GM23338 (cell line): Measurements from ENCODE around the gene EPPIN.

Experiments
- CREB1 ChIP-seq: fragments of 250-450 bp; sonication (Bioruptor Pico); IDR thresholded peaks from 2 replicates; pipeline ENCODE4 v1.5.0; 2020; ENCODE audit warnings: low read depth, mild to moderate bottlenecking, moderate library complexity
- ETS1 ChIP-seq: IDR thresholded peaks from 2 replicates; pipeline ENCODE4 v1.6.1; 2016; ENCODE audit warnings: antibody characterized with exemption
- EZH2 ChIP-seq: fragments of 200-600 bp; sonication (generic); IDR thresholded peaks from one replicate; pipeline ENCODE4 v1.8.0; 2017; ENCODE audit warnings: antibody characterized with exemption, mild to moderate bottlenecking, low read depth; ENCODE audit not compliant: unreplicated experiment
- EZH2phosphoT487 ChIP-seq: fragments of 200-600 bp; sonication (generic); IDR thresholded peaks from one replicate; pipeline ENCODE4 v1.8.1; 2018; ENCODE audit warnings: antibody characterized with exemption; ENCODE audit not compliant: unreplicated experiment
- TF ChIP-seq, protein P1 (sequence below), 2 experiments: fragments of 200-600 bp in 1 of 2; sonication (generic) in 1 of 2; conservative IDR thresholded peaks; 2 replicates each; pipeline versions ENCODE4 v1.5.1 to v1.6.1; 2016 to 2017; ENCODE audit warnings: antibody characterized with exemption in 2 of 2, low read depth in 2 of 2, mild to moderate bottlenecking in 2 of 2, moderate library complexity in 1 of 2

GRCh38 chr20:45507011-45507820 lies 40.0 kb downstream of the EPPIN start:
- TF ChIP-seq EZH2 (no peak), EZH2phosphoT487 (no peak), ETS1 (no peak), CREB1 (CRISPR knock-in tag) (no peak)
- TF ChIP-seq, protein P1, sequence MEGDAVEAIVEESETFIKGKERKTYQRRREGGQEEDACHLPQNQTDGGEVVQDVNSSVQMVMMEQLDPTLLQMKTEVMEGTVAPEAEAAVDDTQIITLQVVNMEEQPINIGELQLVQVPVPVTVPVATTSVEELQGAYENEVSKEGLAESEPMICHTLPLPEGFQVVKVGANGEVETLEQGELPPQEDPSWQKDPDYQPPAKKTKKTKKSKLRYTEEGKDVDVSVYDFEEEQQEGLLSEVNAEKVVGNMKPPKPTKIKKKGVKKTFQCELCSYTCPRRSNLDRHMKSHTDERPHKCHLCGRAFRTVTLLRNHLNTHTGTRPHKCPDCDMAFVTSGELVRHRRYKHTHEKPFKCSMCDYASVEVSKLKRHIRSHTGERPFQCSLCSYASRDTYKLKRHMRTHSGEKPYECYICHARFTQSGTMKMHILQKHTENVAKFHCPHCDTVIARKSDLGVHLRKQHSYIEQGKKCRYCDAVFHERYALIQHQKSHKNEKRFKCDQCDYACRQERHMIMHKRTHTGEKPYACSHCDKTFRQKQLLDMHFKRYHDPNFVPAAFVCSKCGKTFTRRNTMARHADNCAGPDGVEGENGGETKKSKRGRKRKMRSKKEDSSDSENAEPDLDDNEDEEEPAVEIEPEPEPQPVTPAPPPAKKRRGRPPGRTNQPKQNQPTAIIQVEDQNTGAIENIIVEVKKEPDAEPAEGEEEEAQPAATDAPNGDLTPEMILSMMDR (conservative IDR thresholded peaks at IDR 0.05; ENCODE audit: low read depth in 2 of 2) = no peak
